HG03159 (cell line): Measurements from ENCODE around the gene MRPS27.

ENCODE experiments used
- ATAC-seq: cut with Tn5 transposase; IDR thresholded peaks from one replicate; pipeline ENCODE4 v1.9.1; 2021; ENCODE audit warnings: mild to moderate bottlenecking, moderate library complexity; ENCODE audit not compliant: unreplicated experiment

MRPS27 gene

DNA sequence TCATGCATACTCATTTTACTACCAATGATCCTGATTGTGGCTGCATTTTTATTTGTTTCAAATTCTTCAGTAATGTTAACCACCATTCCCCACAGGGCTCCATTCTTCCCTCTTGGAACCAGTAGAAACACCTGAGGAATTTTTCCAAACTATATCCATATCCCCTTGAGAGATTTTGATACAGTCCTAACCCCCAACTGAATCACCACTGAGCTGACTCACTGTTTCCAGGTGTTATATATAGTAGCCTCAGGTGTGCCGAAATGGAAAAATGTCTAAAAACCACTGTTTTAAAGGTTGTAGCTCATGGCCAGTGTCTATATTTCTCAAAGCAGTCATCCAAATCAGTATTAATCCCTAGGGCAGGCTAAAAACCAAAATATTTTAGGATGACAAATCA is 85.2 kb downstream of the MRPS27 start:
- ATAC-seq = no peak

DNA sequence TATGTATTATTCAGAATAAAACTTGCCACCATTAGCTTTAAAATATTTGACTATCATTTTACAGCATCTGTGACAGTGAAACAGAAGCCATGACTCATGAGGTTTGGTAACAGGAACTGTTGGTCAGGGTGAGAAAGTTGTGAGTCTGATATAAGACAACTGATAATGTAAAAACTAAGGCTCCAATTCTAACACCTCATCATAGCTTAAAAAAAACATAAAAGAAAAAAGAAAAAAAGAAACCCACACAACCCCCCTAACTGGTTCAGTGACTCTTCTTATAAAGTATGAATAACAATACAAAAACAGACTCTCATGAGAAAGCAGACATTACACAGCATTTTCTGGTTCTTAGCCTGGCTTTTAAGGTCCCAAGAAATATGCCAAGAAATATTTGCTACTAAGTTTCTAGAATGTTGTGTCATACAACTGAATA is 85.8 kb downstream of the MRPS27 start:
- peak; percentile 94 for ATAC-seq

DNA sequence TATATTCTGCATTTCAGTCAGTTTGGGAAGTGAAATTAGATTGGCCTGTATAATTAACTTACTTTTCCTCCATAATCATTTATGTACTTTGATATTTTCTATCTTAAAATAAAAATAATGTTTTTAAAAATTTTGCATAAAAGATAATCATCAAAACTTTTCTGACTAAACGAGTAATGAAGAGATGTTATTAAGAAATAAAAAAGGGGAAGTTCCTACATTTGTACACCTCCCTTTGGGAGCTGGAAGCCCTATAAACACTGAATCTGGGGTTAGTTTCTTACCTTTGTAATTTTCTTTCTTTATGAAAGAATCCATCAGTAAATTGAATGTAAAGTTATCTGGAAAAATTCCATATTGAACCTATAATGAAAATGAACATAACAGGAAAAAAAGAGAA is 86.2 kb downstream of the MRPS27 start:
- ATAC-seq = no peak

DNA sequence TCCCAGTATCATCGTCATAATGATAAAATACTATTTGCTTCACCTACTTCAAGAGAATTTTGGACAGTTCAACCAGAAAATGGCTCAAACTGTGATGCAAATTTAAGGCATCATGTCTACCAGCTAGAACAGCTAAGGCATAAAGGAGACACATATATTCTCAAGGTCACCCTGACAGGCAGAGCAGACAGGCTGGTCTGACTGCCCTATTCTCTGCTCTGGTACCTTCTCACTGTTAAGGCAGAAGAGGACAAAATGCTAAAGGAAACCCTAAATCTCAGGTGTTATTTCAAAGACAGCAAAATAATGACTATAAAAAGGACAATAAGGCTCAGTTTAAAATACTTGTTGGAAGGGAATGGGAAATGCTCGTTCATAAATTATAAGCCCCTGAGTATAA is 87.2 kb downstream of the MRPS27 start:
- no peak for ATAC-seq

DNA sequence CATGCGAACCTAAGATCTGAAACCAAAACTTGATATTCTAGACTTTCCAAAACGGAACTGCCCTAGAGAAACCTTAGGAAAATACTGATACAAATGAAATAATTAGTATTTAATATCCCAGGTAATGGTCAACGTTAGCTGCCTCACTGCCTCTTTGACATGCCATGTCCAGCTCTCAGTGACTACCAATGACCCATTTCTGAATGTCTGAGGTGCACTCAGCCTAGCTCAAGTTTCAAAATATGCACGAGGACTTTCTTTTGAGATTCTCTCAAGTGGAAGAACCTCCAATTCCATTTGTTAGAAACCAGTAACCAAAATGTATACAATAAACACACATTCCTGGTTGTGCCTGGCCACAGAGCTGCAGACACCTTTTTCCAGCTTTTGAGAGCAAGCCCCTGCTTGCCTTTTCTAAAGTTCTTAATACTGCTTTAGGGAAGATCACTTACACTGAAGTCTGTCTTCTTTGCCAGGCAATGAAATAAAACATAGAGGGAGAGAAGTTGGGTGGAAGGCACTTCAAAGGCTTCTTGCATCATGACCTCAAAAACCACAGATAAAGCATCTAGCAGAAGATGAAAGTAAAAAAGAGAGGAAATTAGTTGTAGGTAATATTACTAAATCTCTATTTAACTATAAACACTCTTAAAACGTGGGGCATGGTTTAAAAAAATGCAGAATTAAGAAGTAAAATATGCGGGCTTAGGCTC is 87.9 kb downstream of the MRPS27 start:
- ATAC-seq = no peak

DNA sequence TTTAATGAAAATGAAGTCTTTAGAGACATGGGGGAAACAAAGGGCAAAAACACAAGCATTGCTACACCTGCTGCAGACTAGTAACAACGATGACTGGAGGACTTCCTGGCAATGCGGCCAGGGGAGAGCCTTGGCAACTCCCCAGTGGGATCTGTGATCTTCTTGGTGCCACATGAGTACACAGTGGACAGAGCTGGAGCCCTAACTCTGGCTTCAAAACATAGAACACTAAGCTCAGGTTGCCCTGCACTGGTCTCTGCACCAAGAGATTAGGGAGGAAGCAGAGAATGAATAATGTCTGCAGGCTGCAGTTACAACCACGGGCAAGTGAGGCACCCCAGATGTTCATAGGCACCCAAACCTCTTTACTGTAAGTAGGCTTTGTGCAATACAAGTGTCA is 91.1 kb downstream of the MRPS27 start:
- no peak for ATAC-seq

DNA sequence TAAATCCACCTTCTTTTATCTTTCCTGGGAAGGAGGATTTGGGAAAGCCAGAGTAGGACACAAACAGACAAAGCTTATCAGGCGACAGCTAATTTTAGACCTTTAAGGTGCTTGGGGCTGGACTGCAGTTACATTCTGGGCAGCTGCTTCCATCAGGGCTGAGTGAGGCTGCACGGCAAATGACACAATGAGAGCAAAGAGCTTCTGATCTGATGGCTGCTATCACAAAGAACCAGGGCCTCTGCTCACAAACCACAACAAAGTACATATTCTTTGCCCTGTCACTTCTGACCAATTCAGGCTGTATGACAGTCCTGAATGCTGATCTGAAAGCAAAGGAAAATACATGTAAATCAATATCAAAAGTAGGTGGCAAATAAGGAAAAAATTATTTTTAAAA is 93.1 kb downstream of the MRPS27 start:
- ATAC-seq = no peak

DNA sequence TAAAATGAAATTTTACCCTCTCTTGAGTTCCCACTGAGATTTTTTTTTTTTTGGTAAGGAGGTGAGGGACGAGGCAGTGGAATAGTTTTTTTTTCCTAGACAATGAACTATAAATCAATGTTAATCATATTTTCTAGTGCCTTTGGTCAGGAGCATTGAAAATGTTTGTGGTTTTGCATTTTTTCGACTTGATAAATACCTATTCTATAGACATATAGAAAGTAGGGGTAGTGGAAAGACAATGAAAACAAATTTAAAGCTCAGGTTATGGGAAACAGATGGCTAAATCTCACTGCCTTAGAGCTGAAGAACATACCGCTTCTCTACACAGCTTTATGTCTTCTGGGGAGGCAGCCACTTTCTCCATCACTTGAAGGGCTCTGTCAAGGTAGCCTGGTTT is 94.3 kb downstream of the MRPS27 start:
- ATAC-seq = no peak

DNA sequence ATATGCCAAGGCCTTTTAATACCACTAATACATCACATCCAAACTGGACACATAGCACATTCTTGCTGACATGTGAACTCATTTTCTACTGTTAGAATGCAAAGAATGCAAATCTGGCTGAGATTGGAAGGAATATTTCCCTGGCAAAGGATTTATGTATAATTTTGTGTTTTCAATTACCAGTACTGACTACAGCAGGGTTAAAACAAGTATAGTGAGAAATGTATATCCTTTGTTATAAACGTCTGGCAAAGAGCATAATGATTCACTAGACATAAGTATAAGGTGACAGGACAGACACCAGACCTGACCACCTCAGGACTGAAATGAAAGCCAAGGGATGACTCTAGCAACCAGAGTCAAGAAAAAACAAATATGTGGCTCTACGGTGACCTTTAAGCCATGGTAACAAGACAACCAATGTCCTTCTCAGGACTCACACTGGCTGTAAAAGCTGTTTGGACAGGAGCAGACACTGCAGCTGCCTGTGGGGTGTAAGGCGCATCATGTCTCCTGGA is 95.0 kb downstream of the MRPS27 start:
- no peak for ATAC-seq

DNA sequence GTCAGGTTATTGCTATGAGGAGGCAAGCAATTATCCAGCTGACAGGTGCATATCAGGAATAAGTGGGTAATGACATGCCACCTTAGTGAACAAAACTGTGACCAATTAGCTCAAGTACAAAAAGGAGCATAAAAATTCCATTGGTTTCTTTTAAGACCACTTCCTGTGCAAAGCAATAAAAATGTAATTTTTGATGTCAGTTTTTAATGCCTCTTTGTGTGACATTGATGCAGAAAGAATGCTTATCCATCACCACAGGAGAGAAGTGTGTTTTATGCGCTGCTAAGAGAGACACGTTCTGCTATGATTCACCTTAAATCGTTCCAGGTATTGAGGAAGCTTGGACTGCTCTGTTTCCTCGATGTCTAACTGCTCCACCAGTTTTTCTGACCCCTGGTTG is 96.7 kb downstream of the MRPS27 start:
- ATAC-seq = no peak

DNA sequence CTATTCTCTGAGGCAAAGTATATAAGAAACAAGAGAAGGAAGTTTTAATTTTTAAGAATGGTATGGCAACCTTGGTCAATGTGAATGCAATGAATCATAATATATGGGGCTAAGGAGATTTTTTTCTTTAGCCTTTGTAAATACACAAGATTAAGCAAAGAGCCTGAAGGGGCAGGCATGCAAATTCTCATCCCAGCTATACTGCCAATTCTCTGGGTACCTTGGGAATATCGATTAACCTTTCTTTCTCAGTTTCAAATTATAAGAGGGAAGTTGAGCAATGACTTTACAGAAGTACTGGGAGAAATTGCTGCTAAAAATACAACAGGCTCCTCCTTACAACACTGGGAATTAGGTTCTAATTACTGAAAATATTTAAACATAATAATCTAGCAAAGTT is 97.5 kb downstream of the MRPS27 start:
- no peak for ATAC-seq

DNA sequence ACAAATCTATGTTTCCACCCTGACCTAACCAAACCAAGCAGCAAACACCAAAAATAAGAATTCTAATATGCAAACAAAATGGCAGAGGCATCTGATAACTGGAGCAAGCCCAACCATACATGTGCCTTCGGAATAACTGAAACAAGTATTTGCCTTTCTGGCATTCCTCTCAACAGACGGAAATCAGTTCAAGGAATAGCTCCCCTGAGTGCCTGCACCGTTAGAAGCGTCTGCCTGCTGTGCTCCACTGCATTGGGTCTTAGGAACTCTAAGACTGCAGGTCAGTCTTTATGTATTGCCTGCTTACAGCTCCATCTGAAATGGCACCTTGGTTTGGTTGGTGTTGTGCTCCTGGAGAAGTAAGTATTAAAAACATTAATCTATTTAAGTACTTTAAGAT is 98.5 kb downstream of the MRPS27 start:
- no peak for ATAC-seq

DNA sequence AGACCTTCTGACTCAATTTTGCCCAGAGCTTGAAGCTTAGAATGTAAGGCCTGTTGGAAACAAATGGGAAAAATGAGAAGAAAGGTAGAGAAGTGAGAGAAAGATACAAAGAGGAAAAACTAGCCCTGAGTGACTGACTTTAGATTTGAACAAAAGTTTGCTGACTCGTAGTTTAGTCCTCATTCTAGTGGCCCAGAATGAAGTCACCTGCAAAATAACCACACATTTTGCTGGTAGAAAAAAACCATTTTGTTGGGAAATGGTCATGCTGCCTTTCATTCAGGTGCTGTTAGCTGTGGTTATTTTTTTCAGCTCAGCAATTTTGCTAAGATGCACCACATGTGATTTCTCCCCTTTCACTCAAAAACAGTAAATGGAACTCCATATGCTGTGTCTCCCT is 98.9 kb downstream of the MRPS27 start:
- no peak for ATAC-seq

DNA sequence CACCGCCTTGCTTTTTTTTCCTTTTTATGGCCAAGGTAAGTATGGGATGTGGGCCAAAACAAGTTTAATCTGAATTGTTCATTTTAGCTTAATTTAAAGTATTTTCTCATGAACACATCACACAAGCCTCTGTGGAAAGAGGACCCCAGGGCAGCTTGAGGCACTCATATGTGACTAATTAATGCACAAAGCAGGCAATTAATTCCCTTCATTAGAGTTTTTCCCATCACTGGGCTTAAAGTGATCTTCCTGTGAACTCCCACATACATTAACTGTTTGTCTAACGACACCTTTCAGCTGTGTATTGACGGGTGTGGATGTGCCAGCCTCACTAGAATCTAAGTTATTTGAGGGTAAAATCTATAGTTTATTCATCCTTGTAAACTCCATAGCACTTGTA is 103.3 kb downstream of the MRPS27 start:
- ATAC-seq = no peak

DNA sequence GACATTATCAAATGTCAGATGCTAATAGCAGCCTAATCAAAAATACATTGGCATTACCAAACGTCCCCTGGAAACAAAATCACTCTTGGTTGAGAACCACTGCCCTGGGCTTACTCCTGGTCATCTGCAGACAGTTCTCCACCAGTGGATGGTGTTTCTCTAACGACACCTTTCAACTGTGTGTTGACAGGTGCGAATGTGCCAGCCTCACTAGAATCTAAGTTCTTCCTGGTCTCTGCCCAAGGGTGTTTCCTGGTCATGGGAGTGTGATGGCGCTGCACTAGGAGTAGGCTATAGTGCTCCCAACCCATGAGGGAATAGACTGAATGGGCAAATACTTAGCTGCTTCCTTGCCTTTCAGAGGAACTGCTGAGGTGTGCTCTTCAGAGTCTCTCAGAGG is 105.9 kb downstream of the MRPS27 start:
- ATAC-seq = no peak

DNA sequence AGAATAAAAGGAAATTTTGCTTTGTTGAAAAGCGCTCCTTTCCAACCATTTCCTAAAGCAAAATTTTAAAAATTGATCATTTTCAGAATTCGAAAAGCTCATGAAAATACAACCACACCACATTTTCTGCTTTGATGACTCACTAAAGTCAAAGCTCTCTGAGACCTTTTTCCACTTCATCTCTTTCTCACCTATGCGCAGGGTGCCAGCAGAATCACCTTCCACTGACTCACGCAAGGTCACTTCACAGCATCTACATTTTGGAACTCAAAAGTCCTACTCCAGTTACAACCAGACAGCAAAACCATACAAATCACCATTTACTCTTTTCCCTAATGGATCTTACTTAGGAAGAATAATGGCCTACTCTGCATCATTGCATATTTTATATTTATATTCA is 106.6 kb downstream of the MRPS27 start:
- no peak for ATAC-seq

DNA sequence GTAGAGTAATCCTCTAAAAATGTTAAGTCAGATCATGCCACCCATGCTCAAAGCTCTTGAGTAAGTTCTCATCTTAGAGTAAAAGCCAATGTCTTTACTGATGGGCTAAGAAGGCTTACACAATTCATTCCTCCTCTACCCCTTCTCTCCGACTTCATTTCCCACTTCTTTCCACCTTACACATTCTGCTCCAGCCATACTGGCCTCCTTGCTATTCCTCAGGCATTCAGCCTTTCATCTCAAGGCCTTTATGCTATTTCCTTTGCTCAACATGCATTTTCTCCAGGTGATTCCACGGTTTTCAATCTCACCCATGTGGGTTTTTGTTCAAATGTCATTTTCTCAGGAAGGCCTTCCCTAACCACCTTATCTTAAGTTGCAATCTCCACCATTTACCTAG is 107.9 kb downstream of the MRPS27 start:
- no peak for ATAC-seq

DNA sequence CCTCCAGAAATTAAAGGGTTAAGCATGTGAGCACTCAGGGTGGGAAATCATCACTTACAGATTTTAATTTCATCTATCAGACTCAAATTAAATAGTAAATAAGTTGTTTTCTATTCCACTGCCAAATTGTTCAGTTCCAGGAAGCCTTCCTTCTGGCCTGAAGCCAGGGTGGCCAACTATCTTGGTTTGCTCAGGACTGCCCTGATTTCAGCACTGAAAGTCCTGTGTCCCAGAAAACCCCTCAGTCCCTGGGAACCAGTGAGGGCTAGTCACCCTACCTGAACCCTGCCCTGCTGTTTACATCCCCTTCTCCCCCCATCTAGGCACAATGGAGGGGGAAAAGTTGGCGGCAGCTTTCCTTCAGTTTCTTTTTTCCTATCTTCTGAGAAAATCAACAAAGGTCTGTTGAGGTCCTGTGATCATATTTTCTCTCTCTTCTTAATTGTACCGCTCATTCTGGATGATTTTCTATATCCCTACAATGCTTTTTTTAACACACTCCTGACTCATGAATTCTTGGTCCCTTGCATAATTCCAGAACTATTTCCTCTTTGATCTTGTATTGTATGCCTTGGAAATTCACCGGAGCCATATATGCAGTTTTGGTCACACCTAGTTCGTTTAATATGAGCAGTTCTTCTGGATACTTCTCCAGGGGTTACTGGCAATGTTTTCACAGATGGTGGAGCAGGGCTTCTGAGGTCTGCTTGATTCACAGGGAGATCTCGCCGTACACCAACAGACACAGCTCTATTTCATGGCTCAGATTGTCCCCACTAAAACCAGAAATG is 109.0 kb downstream of the MRPS27 start:
- no peak for ATAC-seq

DNA sequence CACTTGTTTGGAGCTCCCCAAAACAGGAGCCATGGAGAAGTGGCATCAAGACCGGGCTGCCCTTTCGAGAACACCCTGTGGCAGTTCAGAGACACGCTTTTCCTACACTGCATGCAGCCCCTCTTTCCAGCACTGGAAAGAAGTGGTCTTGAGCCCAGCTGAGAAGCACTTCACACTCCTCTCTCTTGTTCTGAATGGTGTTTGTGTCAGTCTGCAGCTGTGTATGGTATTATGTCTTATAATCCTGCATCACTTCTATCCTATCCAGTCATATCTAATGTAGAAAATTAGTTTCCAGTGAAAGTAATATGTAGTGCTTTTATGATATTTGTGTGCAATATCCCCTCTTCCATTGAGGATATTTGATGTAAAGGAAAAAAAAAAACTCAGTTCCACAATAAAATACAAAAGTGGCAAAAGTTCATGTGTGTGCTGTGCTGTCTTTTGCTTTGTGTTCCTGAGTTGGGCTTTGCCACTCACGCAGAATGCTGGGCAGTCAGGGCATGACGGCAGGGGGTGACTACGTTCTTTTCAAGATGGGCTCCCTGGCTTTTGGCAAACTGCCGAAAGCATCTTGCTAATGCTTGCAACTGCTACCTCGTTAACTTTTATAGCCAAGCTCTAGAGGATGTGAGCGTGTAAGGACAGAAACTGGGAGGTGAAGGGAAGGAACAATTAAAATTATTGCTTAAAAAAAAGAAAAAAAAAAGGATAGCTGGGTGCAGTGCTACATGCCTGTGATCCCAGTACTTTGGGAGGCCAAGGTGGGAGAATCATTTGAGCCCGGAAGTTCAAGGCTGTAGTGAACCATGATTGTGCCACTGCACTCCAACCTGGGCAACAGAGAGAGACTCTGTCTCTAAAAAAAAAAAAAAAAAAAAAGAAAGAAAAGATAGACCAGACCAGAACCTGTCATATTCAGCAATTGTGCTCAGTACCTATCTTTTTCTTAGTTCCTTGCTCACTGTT is 110.6 kb downstream of the MRPS27 start:
- no peak for ATAC-seq

DNA sequence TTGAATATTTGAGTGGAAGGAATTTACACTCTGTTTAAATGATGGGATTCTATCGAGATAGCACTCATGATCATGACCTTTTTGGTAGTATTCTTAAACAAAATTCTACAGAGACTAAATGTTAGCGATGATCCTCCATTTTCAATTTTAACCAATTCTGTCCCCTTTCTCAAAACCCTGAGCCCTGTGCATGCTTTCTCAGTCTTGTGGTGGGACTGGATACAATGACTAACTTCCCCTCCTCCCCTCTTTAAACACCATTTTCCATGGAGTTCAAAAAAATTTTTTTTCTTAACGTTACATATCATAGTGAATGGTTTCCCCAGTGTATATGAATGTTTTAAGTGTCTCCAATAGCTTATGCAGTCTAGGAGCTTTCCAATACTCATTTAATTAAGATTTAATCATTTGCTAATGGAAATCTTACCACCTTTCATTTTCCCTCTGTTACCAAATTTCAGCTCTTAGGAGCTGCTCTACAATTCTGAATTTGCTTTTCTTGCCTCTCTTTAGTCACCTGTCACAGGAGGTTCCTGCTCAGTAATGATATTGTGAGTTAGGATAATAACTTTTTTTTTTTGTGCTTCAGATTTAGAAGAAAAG is 111.6 kb downstream of the MRPS27 start:
- ATAC-seq = no peak

DNA sequence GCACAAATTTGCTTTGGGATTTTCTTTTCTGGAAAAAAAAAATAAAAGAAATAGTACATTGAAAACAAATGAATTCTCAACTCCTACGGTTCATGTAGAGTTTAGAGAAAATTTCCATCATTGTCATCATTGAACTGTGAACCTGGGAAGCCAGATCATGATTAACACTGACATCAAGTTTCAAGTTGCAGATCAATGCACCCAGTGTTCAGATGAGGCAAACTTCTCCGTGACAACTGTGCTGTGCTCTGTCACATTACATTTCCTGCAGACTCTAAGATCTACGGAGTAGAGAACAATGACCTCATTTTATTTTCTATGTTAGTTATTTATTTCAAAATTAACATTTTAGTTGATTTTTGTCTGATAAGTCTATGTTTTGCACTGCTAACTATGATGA is 113.0 kb downstream of the MRPS27 start:
- ATAC-seq = no peak
